Measurements from ENCODE around the gene PDE6H.

DNA sequence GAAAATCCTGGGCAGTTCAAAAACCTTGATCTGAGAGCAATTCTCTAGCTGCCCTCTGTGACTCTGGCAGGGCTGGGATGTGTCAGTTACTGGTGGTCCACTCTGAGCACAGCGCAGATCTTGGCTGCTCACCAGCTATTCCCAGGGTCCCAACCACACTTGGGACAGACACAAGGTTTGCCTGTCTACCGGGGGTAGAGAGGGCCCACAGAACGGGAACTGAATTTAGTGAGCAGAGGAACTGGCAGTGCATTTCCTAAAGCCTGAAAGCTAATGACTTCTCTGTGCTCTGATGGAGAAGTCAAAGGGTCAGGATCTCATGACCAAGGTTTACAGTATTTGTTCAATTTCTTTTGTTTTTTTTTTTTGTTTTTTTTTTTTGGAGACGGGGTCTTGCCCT, 2.6 kb downstream of the PDE6H start:
- TF ChIP-seq TCF12 (IDR thresholded peaks at IDR 0.05; ENCODE audit: low read depth, low read length) (no peak), CTCF (IDR thresholded peaks at IDR 0.05; ENCODE audit: control extremely low read depth in 1 of 3, insufficient read depth in 1 of 3, low read depth in 1 of 3, low read length in 3 of 3) (no peak), RNF2 (IDR thresholded peaks at IDR 0.05; ENCODE audit: borderline replicate concordance, low read depth, low read length, missing control alignments, poor library complexity, severe bottlenecking) (no peak), KDM5A (IDR thresholded peaks at IDR 0.05; ENCODE audit: low read length) (no peak), RBBP5 (IDR thresholded peaks at IDR 0.05; ENCODE audit: borderline replicate concordance, low read depth, low read length) (no peak), EZH2 (IDR thresholded peaks at IDR 0.05; ENCODE audit: low read depth, low read length, severe bottlenecking) (no peak), POLR2AphosphoS5 (IDR thresholded peaks at IDR 0.05; ENCODE audit: low read depth, low read length) (no peak), POLR2A (IDR thresholded peaks at IDR 0.05; ENCODE audit: control extremely low read depth in 1 of 2, low read depth in 2 of 2, low read length in 2 of 2) (no peak), TAF1 (IDR thresholded peaks at IDR 0.05; ENCODE audit: low read depth, low read length) (no peak)

All from H1 (cell line).